Adrenal gland (tissue), 5 donors: Measurements from ENCODE around the gene FAM53B.

Experiments
- CTCF ChIP-seq, 6 experiments: fragments of 450-650 bp in 4 of 6; fragments of 200-600 bp in 2 of 6; sonication (generic) in 1 of 6; IDR thresholded peaks; 1 replicate in 5 of 6; 2 replicates in 1 of 6; pipeline versions ENCODE4 v1.5.1 to v1.8.0; 2016 to 2021; ENCODE audit warnings: antibody characterized with exemption in 6 of 6, mild to moderate bottlenecking in 2 of 6, moderate library complexity in 1 of 6
- POLR2A ChIP-seq, 2 donors: fragments of 450-650 bp; IDR thresholded peaks; one replicate each; pipeline ENCODE4 v1.6.1; 2017; ENCODE audit warnings: antibody characterized with exemption in 2 of 2, mild to moderate bottlenecking in 2 of 2, moderate library complexity in 1 of 2
- donor health status: DM: no; HTN: no; CAD: no.

DNA sequence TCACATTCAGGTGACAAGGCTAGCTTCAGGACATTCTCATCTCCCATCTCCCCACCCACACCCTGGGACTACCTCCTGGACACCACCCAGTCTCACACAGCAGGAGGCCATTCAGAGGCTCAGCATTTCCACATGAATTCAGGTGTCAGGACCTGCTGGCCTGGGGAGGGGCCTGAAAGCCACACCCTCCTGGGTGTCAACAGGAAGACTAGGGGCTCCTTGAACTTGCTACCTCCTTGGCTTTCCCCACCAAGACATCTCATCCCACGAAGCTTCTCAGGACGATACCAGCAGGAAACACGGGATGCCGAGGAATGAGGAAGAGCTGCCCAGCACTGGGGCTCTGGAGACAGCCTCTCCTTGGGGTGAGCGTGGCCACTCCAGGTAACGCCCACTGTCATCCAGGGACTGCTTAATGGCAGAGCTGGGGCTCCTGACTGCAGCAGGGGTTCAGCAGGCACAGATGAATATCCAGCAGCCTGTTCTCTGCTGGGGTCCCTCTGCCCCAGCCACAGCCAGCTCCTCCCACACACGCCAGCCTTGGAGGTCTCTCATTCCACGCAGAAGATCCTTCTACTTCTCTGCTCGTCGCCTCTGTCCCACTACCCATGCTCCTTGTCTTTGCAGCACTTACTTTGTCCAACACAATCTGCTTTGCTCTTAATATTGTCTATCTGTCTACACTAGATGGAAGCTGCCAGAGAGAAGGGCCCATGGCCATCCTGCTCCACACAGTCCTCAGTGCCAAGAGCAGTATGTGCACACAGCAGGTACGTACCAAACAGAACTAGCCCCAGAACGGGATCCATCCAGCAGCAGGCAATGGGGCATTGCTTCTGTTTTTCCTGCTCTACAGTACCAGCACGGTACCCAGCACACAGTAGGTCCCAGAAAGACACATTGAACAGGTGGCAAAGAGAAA, 88.7 kb downstream of the FAM53B start:
- TF ChIP-seq CTCF (IDR thresholded peaks at IDR 0.05) (no peak), POLR2A (IDR thresholded peaks at IDR 0.05) (no peak)
